ENCODE data around the gene C11orf58. TPM values are rescaled to one million over a fixed set of nuclear protein-coding genes. Genes with fewer than 3 reads are reported as not detected.

C11orf58 gene
- total RNA-seq, 1 donor from 2014 or later = 256 TPM

GRCh38 chr11:16773981-16774935 is 35.8 kb downstream of the C11orf58 start:
- Histone ChIP-seq H3K36me3 (ENCODE audit: control insufficient read depth, insufficient read depth, low read length) (no peaks in the 10 kb centered on the region), H3K4me3 (ENCODE audit: low read depth, low read length) (no peak overlapping the region), H3K27me3 (ENCODE audit: control insufficient read depth, insufficient read depth, low read length) (no peaks in the 10 kb centered on the region)
- DNase-seq (ENCODE audit: low read depth) (no peak), FAIRE-seq (peak; percentile 43)
- no peak for TF ChIP-seq CTCF (IDR thresholded peaks at IDR 0.05; ENCODE audit: insufficient read depth, low read length, severe bottlenecking)

- TF ChIP-seq CTCF (IDR thresholded peaks at IDR 0.05; ENCODE audit: insufficient read depth, low read length, severe bottlenecking) = no peak
- no peak for FAIRE-seq
- H3K4me3 ChIP-seq (ENCODE audit: low read depth, low read length) = no peak overlapping the region
- H3K36me3 ChIP-seq (ENCODE audit: control insufficient read depth, insufficient read depth, low read length) = no peaks in the 10 kb centered on the region
- H3K27me3 ChIP-seq (ENCODE audit: control insufficient read depth, insufficient read depth, low read length) = no peaks in the 10 kb centered on the region
- no peak for DNase-seq (ENCODE audit: low read depth)
These were observed 36.6 kb downstream of the C11orf58 start for GRCh38 chr11:16774936-16775613.

- H3K36me3 ChIP-seq (ENCODE audit: control insufficient read depth, insufficient read depth, low read length) = no peaks in the 10 kb centered on the region
- no peak for TF ChIP-seq CTCF (IDR thresholded peaks at IDR 0.05; ENCODE audit: insufficient read depth, low read length, severe bottlenecking)
- H3K27me3 ChIP-seq (ENCODE audit: control insufficient read depth, insufficient read depth, low read length) = no peaks in the 10 kb centered on the region
- no peak overlapping the region for H3K4me3 ChIP-seq (ENCODE audit: low read depth, low read length)
- FAIRE-seq (no peak), DNase-seq (ENCODE audit: low read depth) (peak; percentile 59)
These were observed 37.3 kb downstream of the C11orf58 start for GRCh38 chr11:16775614-16776283.

GRCh38 chr11:16776711-16777612 is 38.5 kb downstream of the C11orf58 start:
- TF ChIP-seq CTCF (IDR thresholded peaks at IDR 0.05; ENCODE audit: insufficient read depth, low read length, severe bottlenecking) = no peak
- no peak for FAIRE-seq
- Histone ChIP-seq H3K4me3 (ENCODE audit: low read depth, low read length) (no peak overlapping the region), H3K27me3 (ENCODE audit: control insufficient read depth, insufficient read depth, low read length) (no peaks in the 10 kb centered on the region), H3K36me3 (ENCODE audit: control insufficient read depth, insufficient read depth, low read length) (no peaks in the 10 kb centered on the region)
- no peak for DNase-seq (ENCODE audit: low read depth)

GRCh38 chr11:16777613-16777975 is 39.1 kb downstream of the C11orf58 start:
- Histone ChIP-seq H3K27me3 (ENCODE audit: control insufficient read depth, insufficient read depth, low read length) (no peaks in the 10 kb centered on the region), H3K36me3 (ENCODE audit: control insufficient read depth, insufficient read depth, low read length) (no peaks in the 10 kb centered on the region), H3K4me3 (ENCODE audit: low read depth, low read length) (no peak overlapping the region)
- FAIRE-seq (no peak), DNase-seq (ENCODE audit: low read depth) (no peak)
- TF ChIP-seq CTCF (IDR thresholded peaks at IDR 0.05; ENCODE audit: insufficient read depth, low read length, severe bottlenecking) = no peak

Measured in bronchial epithelial cell (primary cell).